CD14-positive monocyte (primary cell): ENCODE data around the gene KIF3C. TPM values are rescaled to one million over a fixed set of nuclear protein-coding genes. Genes with fewer than 3 reads are reported as not detected.
A peak's percentile ranks its signal among the peaks of the same experiment; 100 is the strongest.

Experiments used
- DNase-seq, 3 donors: peaks; one replicate each; pipeline ENCODE4 v3.0.0-alpha.2; 2011 to 2022
- H2AFZ ChIP-seq: 2 replicates; pipeline ENCODE4 v1.6.0; 2012; ENCODE audit warnings: mild to moderate bottlenecking, low read depth, low read length, inconsistent platforms; ENCODE audit not compliant: insufficient read depth, poor library complexity, severe bottlenecking
- H3K27ac ChIP-seq, 2 donors: 1 replicate in 1 of 2; 2 replicates in 1 of 2; pipeline ENCODE4 v1.5.1; 2012 to 2013; ENCODE audit warnings: low read length in 2 of 2, control low read depth in 1 of 2, inconsistent platforms in 1 of 2, low read depth in 1 of 2, mild to moderate bottlenecking in 1 of 2
- H3K27me3 ChIP-seq, 2 donors: one replicate each; pipeline versions ENCODE4 v1.6.0 to v1.6.1; 2011 to 2013; ENCODE audit warnings: low read length in 2 of 2; ENCODE audit not compliant: control insufficient read depth in 2 of 2, insufficient read depth in 2 of 2
- H3K36me3 ChIP-seq, 2 donors: replicated peaks in 1 of 2; 1 replicate in 1 of 2; 2 replicates in 1 of 2; pipeline versions ENCODE4 v1.5.1 to v1.6.1; 2012 to 2013; ENCODE audit warnings: low read length in 2 of 2, control low read depth in 1 of 2, inconsistent platforms in 1 of 2, mild to moderate bottlenecking in 1 of 2; ENCODE audit not compliant: insufficient read depth in 2 of 2, control insufficient read depth in 1 of 2
- H3K4me1 ChIP-seq, 2 donors: 1 replicate in 1 of 2; 2 replicates in 1 of 2; pipeline versions ENCODE4 v1.5.1 to v1.6.1; 2012 to 2013; ENCODE audit warnings: low read length in 2 of 2, control low read depth in 1 of 2, inconsistent platforms in 1 of 2, mild to moderate bottlenecking in 1 of 2, moderate library complexity in 1 of 2; ENCODE audit not compliant: insufficient read depth in 2 of 2, control insufficient read depth in 1 of 2
- H3K4me2 ChIP-seq: replicated peaks from 2 replicates; pipeline ENCODE3; 2012; ENCODE audit warnings: low read length, moderate library complexity, mild to moderate bottlenecking; ENCODE audit not compliant: poor library complexity, severe bottlenecking; ENCODE audit errors: extremely low read depth
- H3K4me3 ChIP-seq, 3 experiments: fragments of 200-600 bp in 1 of 3; sonication (generic) in 1 of 3; replicated peaks in 1 of 3; 1 replicate in 2 of 3; 2 replicates in 1 of 3; pipeline ENCODE4 v1.5.1; 2011 to 2013; ENCODE audit warnings: low read length in 3 of 3, mild to moderate bottlenecking in 3 of 3, control low read depth in 2 of 3, low read depth in 2 of 3, inconsistent platforms in 1 of 3, moderate library complexity in 1 of 3
- H3K79me2 ChIP-seq: 2 replicates; pipeline ENCODE4 v1.6.0; 2012; ENCODE audit warnings: mild to moderate bottlenecking, control low read depth, inconsistent platforms, low read length, moderate library complexity; ENCODE audit not compliant: insufficient read depth
- H3K9ac ChIP-seq: 2 replicates; pipeline ENCODE4 v1.6.0; 2017; ENCODE audit warnings: low read length, mild to moderate bottlenecking; ENCODE audit not compliant: insufficient read depth, poor library complexity, severe bottlenecking
- H3K9me3 ChIP-seq, 2 donors: replicated peaks in 1 of 2; 1 replicate in 1 of 2; 2 replicates in 1 of 2; pipeline versions ENCODE4 v1.5.1 to v1.6.1; 2012 to 2013; ENCODE audit warnings: low read length in 2 of 2, control low read depth in 1 of 2; ENCODE audit not compliant: control insufficient read depth in 1 of 2, insufficient read depth in 1 of 2
- H4K20me1 ChIP-seq: 2 replicates; pipeline ENCODE4 v1.6.0; 2012; ENCODE audit warnings: mild to moderate bottlenecking, low read length, control low read depth, moderate library complexity; ENCODE audit not compliant: insufficient read depth
- H3K27ac Mint-ChIP-seq, 7 donors: one replicate each; pipeline ENCODE4 v1.8.0; 2020; ENCODE audit warnings: mild to moderate bottlenecking in 7 of 7, mixed read lengths in 7 of 7, moderate library complexity in 6 of 7, inconsistent platforms in 2 of 7
- H3K27me3 Mint-ChIP-seq, 3 donors: one replicate each; pipeline ENCODE4 v1.8.0; 2021 to 2022; ENCODE audit warnings: low read depth in 3 of 3, mild to moderate bottlenecking in 3 of 3, mixed read lengths in 3 of 3, moderate library complexity in 3 of 3, inconsistent platforms in 1 of 3
- H3K36me3 Mint-ChIP-seq, 2 donors: one replicate each; pipeline ENCODE4 v1.8.0; 2020; ENCODE audit warnings: mixed read lengths in 2 of 2, inconsistent platforms in 1 of 2, mild to moderate bottlenecking in 1 of 2
- H3K4me1 Mint-ChIP-seq: one replicate; pipeline ENCODE4 v1.8.0; 2020; ENCODE audit warnings: mild to moderate bottlenecking, mixed read lengths
- H3K4me3 Mint-ChIP-seq, 2 donors: one replicate each; pipeline ENCODE4 v1.8.0; 2020; ENCODE audit warnings: mild to moderate bottlenecking in 2 of 2, mixed read lengths in 2 of 2, moderate library complexity in 1 of 2
- H3K9me3 Mint-ChIP-seq, 7 donors: one replicate each; pipeline ENCODE4 v1.8.0; 2020 to 2022; ENCODE audit warnings: mixed read lengths in 7 of 7, mild to moderate bottlenecking in 6 of 7, moderate library complexity in 6 of 7, inconsistent platforms in 2 of 7
- CTCF ChIP-seq: fragments of 200-600 bp; IDR thresholded peaks from one replicate; pipeline ENCODE4 v1.8.0; 2022; ENCODE audit warnings: antibody characterized with exemption, mild to moderate bottlenecking
- WGBS: methylation state at CpG from one replicate; pipeline ENCODE4 v1.1.5; 2013; ENCODE audit warnings: missing lambda C conversion rate; ENCODE audit not compliant: insufficient coverage; 5-methylcytosine and 5-hydroxymethylcytosine counted together
- intact Hi-C, 2 donors: fragments of 100-400 bp; cut with micrococcal nuclease; formaldehyde crosslinking; loops; one replicate each; pipeline versions ENCODE4 v1.15.0 to v1.15.1; 2023
- polyA plus RNA-seq, 3 donors: library from polyadenylated mRNA; depleted of rRNA in 1 of 3; unstranded in 2 of 3; stranded (reverse) in 1 of 3; fragments of 300-500 nt in 2 of 3; fragments of >200 nt in 1 of 3; fragmentation: Illumina TruSeq in 2 of 3; gene quantifications; 1 replicate in 2 of 3; 2 replicates in 1 of 3; pipeline ENCODE4 v1.2.3, GENCODE V29; 2012 to 2021

Gene KIF3C
- polyA plus RNA-seq, 3 donors, result 0.28 to 0.97 (median 0.47) TPM

- intact Hi-C loops, result no loop called here
- H4K20me1 ChIP-seq, result no peaks in the 10 kb centered on the region
- Mint-ChIP-seq H3K27ac (no peak overlapping the region), H3K36me3 (no peaks in the 10 kb centered on the region), H3K4me3 (no peak overlapping the region), H3K9me3 (no peaks in the 10 kb centered on the region), H3K4me1 (peaks cover 6% of the 10 kb centered on the region), H3K27me3 (peaks cover 0 to 4% (median 3%) of the 10 kb centered on the region in 3 donors)
- no peaks in the 10 kb centered on the region for H3K36me3 ChIP-seq
- no peak overlapping the region for H2AFZ ChIP-seq
- DNase-seq, result no peak
- no peak overlapping the region for H3K4me3 ChIP-seq
- WGBS, result 74% methylated on average over 4 of the region's 8 CpGs
- H3K27me3 ChIP-seq, result no peaks in the 10 kb centered on the region
- H3K4me1 ChIP-seq, result peaks cover 0 to 3% of the 10 kb centered on the region in 2 donors
- no peaks in the 10 kb centered on the region for H3K79me2 ChIP-seq
- H3K27ac ChIP-seq, result no peak overlapping the region
- TF ChIP-seq CTCF, result no peak
- H3K9ac ChIP-seq, result no peak overlapping the region
- no peaks in the 10 kb centered on the region for H3K9me3 ChIP-seq
- no peak overlapping the region for H3K4me2 ChIP-seq
Measured at GRCh38 chr2:25894135-25894830, 88.0 kb downstream of the KIF3C start.

DNA sequence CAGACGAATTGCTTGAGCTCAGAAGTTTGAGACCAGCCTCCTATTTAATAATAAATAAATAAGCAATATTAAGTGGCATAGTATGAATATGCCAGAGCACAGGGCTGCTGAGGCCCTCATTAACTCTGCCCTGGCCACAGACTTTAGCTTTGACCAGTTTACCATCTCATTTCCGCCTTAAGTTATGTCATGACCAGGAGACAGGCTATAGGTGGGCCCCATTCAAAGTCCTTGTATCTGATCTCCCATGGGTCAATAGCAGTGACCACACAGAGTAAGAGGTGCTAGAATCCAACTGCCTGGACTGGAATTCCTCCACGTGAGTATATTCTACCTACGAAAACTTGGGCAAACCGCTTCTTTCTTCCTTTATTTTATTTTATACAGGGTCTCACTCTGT lies 90.6 kb downstream of the KIF3C start:
- H3K9ac ChIP-seq, result no peak overlapping the region
- H3K27me3 ChIP-seq, result no peaks in the 10 kb centered on the region
- Mint-ChIP-seq H3K36me3 (no peaks in the 10 kb centered on the region), H3K4me3 (no peak overlapping the region), H3K27ac (peak overlapping the region in 1 of 7 donors; percentile 60), H3K4me1 (no peaks in the 10 kb centered on the region), H3K27me3 (peaks cover 3 to 4% (median 4%) of the 10 kb centered on the region in 3 donors), H3K9me3 (no peaks in the 10 kb centered on the region)
- H3K36me3 ChIP-seq, result no peaks in the 10 kb centered on the region
- no peak overlapping the region for H3K27ac ChIP-seq
- H3K4me1 ChIP-seq, result no peaks in the 10 kb centered on the region
- DNase-seq, result no peak
- 100% methylated on average over 2 of the region's 5 CpGs for WGBS
- H3K4me3 ChIP-seq, result no peak overlapping the region
- intact Hi-C loops, result no loop called here
- H2AFZ ChIP-seq, result no peak overlapping the region
- no peaks in the 10 kb centered on the region for H3K79me2 ChIP-seq
- no peaks in the 10 kb centered on the region for H3K9me3 ChIP-seq
- no peak overlapping the region for H3K4me2 ChIP-seq
- no peak for TF ChIP-seq CTCF
- H4K20me1 ChIP-seq, result no peaks in the 10 kb centered on the region
